ENCODE measurements around the gene FBXW10B.
"Not testable (repeated sequence)": the region's sequence is repeated elsewhere in the genome, so short reads cannot be mapped to it uniquely, and the experiment has no call there.

DNA sequence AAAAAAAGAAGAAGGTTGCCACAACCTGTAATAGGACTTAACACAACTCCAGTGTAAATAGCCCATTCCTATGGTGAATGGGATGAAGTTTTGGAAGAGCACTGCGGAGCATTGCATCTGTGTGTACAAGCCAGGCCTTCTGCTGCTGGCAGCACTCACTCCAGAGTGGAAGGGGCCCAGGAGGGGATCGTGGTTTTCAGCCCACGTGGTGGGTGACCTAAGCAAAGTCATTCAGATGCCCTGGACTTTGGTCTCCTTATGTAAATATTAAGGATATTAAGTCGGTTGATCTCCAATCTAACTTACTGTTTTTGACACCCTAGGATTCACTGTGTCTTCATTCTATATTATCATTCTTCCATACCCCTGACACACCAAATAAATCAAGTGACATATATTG lies 2.7 kb downstream of the FBXW10B start:
- not testable (repeated sequence) for TF ChIP-seq POLR2A, TAF1 (IDR thresholded peaks at IDR 0.05; ENCODE audit: low read depth, low read length)
